ENCODE results near the gene RARG. TPM values are rescaled to one million over a fixed set of nuclear protein-coding genes. Genes with fewer than 3 reads are reported as not detected.

RARG gene
- polyA plus RNA-seq, 1 donor (not counting 4 experiments of a cell fraction or from before 2014, with no cell fraction given), result 26.4 TPM

GRCh38 chr12:53208435-53208834 lies 23.6 kb downstream of the RARG start:
- no peak for FAIRE-seq
- Histone ChIP-seq H3K9me3 (ENCODE audit: control insufficient read depth, low read depth, low read length) (no peaks in the 10 kb centered on the region), H3K27ac (ENCODE audit: control insufficient read depth, insufficient read depth, low read length) (no peak overlapping the region), H3K9ac (ENCODE audit: control insufficient read depth, extremely low read depth, insufficient read depth, low read length) (no peak overlapping the region), H3K36me3 (ENCODE audit: control insufficient read depth in 2 of 2, extremely low read depth in 1 of 2, insufficient read depth in 2 of 2, low read length in 2 of 2) (peaks cover 29 to 34% of the 10 kb centered on the region in 2 experiments), H3K4me1 (ENCODE audit: control insufficient read depth, extremely low read depth, insufficient read depth, low read length) (peaks cover 8% of the 10 kb centered on the region), H4K20me1 (ENCODE audit: control insufficient read depth, extremely low read depth, insufficient read depth, low read length) (no peaks in the 10 kb centered on the region), H2AFZ (ENCODE audit: control insufficient read depth, low read length) (no peak overlapping the region), H3K4me2 (ENCODE audit: control insufficient read depth, extremely low read depth, insufficient read depth, low read depth, low read length) (no peak overlapping the region), H3K79me2 (ENCODE audit: control insufficient read depth, insufficient read depth, low read length) (no peaks in the 10 kb centered on the region), H3K4me3 (ENCODE audit: control insufficient read depth in 2 of 3, extremely low read depth in 1 of 3, insufficient read depth in 2 of 3, low read depth in 1 of 3, low read length in 3 of 3) (no peak overlapping the region), H3K9me1 (ENCODE audit: control insufficient read depth, extremely low read depth, insufficient read depth, low read length) (no peaks in the 10 kb centered on the region), H3K27me3 (ENCODE audit: control insufficient read depth, extremely low read depth, insufficient read depth, low read length) (no peaks in the 10 kb centered on the region)
- dilution Hi-C loops (cut with MboI; ENCODE audit: extremely low pct_ligation_motif_present, low sequenced_read_pairs), result no loop called here
- DNase-seq (ENCODE audit: low read depth, low spot score), result no peak
- TF ChIP-seq, protein P1, sequence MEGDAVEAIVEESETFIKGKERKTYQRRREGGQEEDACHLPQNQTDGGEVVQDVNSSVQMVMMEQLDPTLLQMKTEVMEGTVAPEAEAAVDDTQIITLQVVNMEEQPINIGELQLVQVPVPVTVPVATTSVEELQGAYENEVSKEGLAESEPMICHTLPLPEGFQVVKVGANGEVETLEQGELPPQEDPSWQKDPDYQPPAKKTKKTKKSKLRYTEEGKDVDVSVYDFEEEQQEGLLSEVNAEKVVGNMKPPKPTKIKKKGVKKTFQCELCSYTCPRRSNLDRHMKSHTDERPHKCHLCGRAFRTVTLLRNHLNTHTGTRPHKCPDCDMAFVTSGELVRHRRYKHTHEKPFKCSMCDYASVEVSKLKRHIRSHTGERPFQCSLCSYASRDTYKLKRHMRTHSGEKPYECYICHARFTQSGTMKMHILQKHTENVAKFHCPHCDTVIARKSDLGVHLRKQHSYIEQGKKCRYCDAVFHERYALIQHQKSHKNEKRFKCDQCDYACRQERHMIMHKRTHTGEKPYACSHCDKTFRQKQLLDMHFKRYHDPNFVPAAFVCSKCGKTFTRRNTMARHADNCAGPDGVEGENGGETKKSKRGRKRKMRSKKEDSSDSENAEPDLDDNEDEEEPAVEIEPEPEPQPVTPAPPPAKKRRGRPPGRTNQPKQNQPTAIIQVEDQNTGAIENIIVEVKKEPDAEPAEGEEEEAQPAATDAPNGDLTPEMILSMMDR (optimal IDR thresholded peaks at IDR 0.05 in 1 of 3, IDR thresholded peaks at IDR 0.05 in 1 of 3, conservative IDR thresholded peaks at IDR 0.05 in 1 of 3; ENCODE audit: extremely low read depth in 1 of 3, insufficient read depth in 2 of 3, low read length in 3 of 3), result no peak
- no peak for TF ChIP-seq EZH2 (IDR thresholded peaks at IDR 0.05; ENCODE audit: low read length)

GRCh38 chr12:53207042-53207441 lies 25.0 kb downstream of the RARG start, which contains the start of gene ITGB7:
TSS of gene ITGB7 (minus strand) at chr12:53207251. CDS start at chr12:53200443, 6,808 bp downstream.
- H3K27ac ChIP-seq (ENCODE audit: control insufficient read depth, insufficient read depth, low read length), result no peak within 1 kb of the TSS
- H3K4me2 ChIP-seq (ENCODE audit: control insufficient read depth, extremely low read depth, insufficient read depth, low read depth, low read length), result no peak within 1 kb of the TSS

More at GRCh38 chr12:53207042-53207441, 25.0 kb downstream of the RARG start, which contains the start of gene ITGB7:
- H3K9me1 ChIP-seq (ENCODE audit: control insufficient read depth, extremely low read depth, insufficient read depth, low read length), result no peaks in the 10 kb centered on the region
- H4K20me1 ChIP-seq (ENCODE audit: control insufficient read depth, extremely low read depth, insufficient read depth, low read length), result no peaks in the 10 kb centered on the region
- no peak within 1 kb of the TSS for H2AFZ ChIP-seq (ENCODE audit: control insufficient read depth, low read length)
- H3K79me2 ChIP-seq (ENCODE audit: control insufficient read depth, insufficient read depth, low read length), result no peaks in the 10 kb centered on the region
- DNase-seq (ENCODE audit: low read depth, low spot score) (no peak), FAIRE-seq (no peak)
- peaks cover 21 to 22% of the 10 kb centered on the region in 2 experiments for H3K36me3 ChIP-seq (ENCODE audit: control insufficient read depth in 2 of 2, extremely low read depth in 1 of 2, insufficient read depth in 2 of 2, low read length in 2 of 2)
- no peak within 1 kb of the TSS for H3K4me3 ChIP-seq (ENCODE audit: control insufficient read depth in 2 of 3, extremely low read depth in 1 of 3, insufficient read depth in 2 of 3, low read depth in 1 of 3, low read length in 3 of 3)
- peaks cover 8% of the 10 kb centered on the region for H3K4me1 ChIP-seq (ENCODE audit: control insufficient read depth, extremely low read depth, insufficient read depth, low read length)
- no peak within 1 kb of the TSS for H3K9ac ChIP-seq (ENCODE audit: control insufficient read depth, extremely low read depth, insufficient read depth, low read length)
- no peaks in the 10 kb centered on the region for H3K9me3 ChIP-seq (ENCODE audit: control insufficient read depth, low read depth, low read length)
- dilution Hi-C loops (cut with MboI; ENCODE audit: extremely low pct_ligation_motif_present, low sequenced_read_pairs), result no loop called here
- TF ChIP-seq, protein P1 (optimal IDR thresholded peaks at IDR 0.05 in 1 of 3, IDR thresholded peaks at IDR 0.05 in 1 of 3, conservative IDR thresholded peaks at IDR 0.05 in 1 of 3; ENCODE audit: extremely low read depth in 1 of 3, insufficient read depth in 2 of 3, low read length in 3 of 3), result no peak
- TF ChIP-seq EZH2 (IDR thresholded peaks at IDR 0.05; ENCODE audit: low read length), result no peak
- H3K27me3 ChIP-seq (ENCODE audit: control insufficient read depth, extremely low read depth, insufficient read depth, low read length), result no peaks in the 10 kb centered on the region
